T-cell (primary cell): ENCODE measurements around the gene HLA-G. TPM values are rescaled to one million over a fixed set of nuclear protein-coding genes. Genes with fewer than 3 reads are reported as not detected.
A peak's percentile ranks its signal among the peaks of the same experiment; 100 is the strongest.

ENCODE experiments used
- ATAC-seq, 4 experiments: fragments of 200-7000 bp in 3 of 4; fragments of 150-1000 bp in 1 of 4; cut with Tn5 transposase; replicated peaks in 1 of 4; 1 replicate in 3 of 4; 2 replicates in 1 of 4; pipeline ENCODE4 v1.10.0; 2021; ENCODE audit warnings: moderate library complexity in 3 of 4, mild to moderate bottlenecking in 2 of 4, moderate number of reproducible peaks in 1 of 4
- CTCF ChIA-PET, 2 donors: fragments of 300-600 bp; sonication (Branson Sonifier 250); formaldehyde crosslinking; loops; one replicate each; lab custom pipeline; 2022; ENCODE audit warnings: antibody characterized with exemption in 2 of 2; lab: Charles Lee
- POLR2A ChIA-PET, 2 donors: fragments of 300-600 bp; sonication (Branson Sonifier 250); formaldehyde crosslinking; loops; one replicate each; lab custom pipeline; 2022; ENCODE audit warnings: antibody characterized with exemption in 2 of 2; lab: Charles Lee
- DNase-seq, 35 experiments: peaks; one replicate each; pipeline versions ENCODE4 v3.0.0 to v3.0.0-alpha.2; 2013 to 2023
- H3K27ac ChIP-seq: one replicate; pipeline ENCODE4 v1.5.1; 2013; ENCODE audit warnings: low read length
- H3K27me3 ChIP-seq, 2 experiments: replicated peaks in 1 of 2; 1 replicate in 1 of 2; 2 replicates in 1 of 2; pipeline versions ENCODE4 v1.6.1 to v1.7.0; 2013; ENCODE audit warnings: low read length in 1 of 2, mixed read lengths in 1 of 2; ENCODE audit not compliant: control insufficient read depth in 2 of 2, insufficient read depth in 2 of 2; ENCODE audit errors: extremely low read depth in 1 of 2
- H3K36me3 ChIP-seq, 2 donors: 1 replicate in 1 of 2; 2 replicates in 1 of 2; pipeline versions ENCODE4 v1.6.1 to v1.7.0; 2013; ENCODE audit warnings: low read length in 1 of 2; ENCODE audit not compliant: control insufficient read depth in 2 of 2, insufficient read depth in 1 of 2; ENCODE audit errors: extremely low read depth in 1 of 2
- H3K4me1 ChIP-seq, 2 experiments: 1 replicate in 1 of 2; 2 replicates in 1 of 2; pipeline versions ENCODE4 v1.6.1 to v1.7.0; 2013; ENCODE audit warnings: low read length in 2 of 2, mixed read lengths in 1 of 2; ENCODE audit not compliant: insufficient read depth in 2 of 2, control insufficient read depth in 1 of 2; ENCODE audit errors: extremely low read depth in 1 of 2
- H3K4me3 ChIP-seq, 2 donors: 1 replicate in 1 of 2; 2 replicates in 1 of 2; pipeline versions ENCODE4 v1.5.1 to v1.7.0; 2013; ENCODE audit warnings: mild to moderate bottlenecking in 2 of 2, low read length in 1 of 2, moderate library complexity in 1 of 2; ENCODE audit not compliant: control insufficient read depth in 1 of 2; ENCODE audit errors: extremely low read depth in 1 of 2
- H3K9me3 ChIP-seq: 2 replicates; pipeline ENCODE4 v1.7.0; 2013
- H3K27ac Mint-ChIP-seq, 2 donors: one replicate each; pipeline ENCODE4 v1.8.0; 2020 to 2021; ENCODE audit warnings: mild to moderate bottlenecking in 2 of 2, mixed read lengths in 2 of 2
- H3K27me3 Mint-ChIP-seq, 2 donors: one replicate each; pipeline ENCODE4 v1.8.0; 2021 to 2022; ENCODE audit warnings: mixed read lengths in 2 of 2
- H3K36me3 Mint-ChIP-seq: one replicate; pipeline ENCODE4 v1.8.0; 2021; ENCODE audit warnings: mixed read lengths
- H3K4me1 Mint-ChIP-seq, 3 donors: one replicate each; pipeline ENCODE4 v1.8.0; 2020 to 2022; ENCODE audit warnings: mixed read lengths in 3 of 3, mild to moderate bottlenecking in 1 of 3
- H3K4me3 Mint-ChIP-seq, 3 donors: one replicate each; pipeline ENCODE4 v1.8.0; 2020 to 2022; ENCODE audit warnings: mild to moderate bottlenecking in 3 of 3, mixed read lengths in 3 of 3, moderate library complexity in 3 of 3
- H3K9me3 Mint-ChIP-seq, 3 donors: one replicate each; pipeline ENCODE4 v1.8.0; 2020 to 2022; ENCODE audit warnings: mixed read lengths in 3 of 3
- WGBS: methylation state at CpG from one replicate; pipeline ENCODE4 v1.1.5; 2013; ENCODE audit warnings: missing lambda C conversion rate; ENCODE audit not compliant: insufficient coverage; 5-methylcytosine and 5-hydroxymethylcytosine counted together
- total RNA-seq, 35 experiments: library from RNA in 6 of 35; stranded (reverse) in 6 of 35; fragments of 120-200 nt in 1 of 35; gene quantifications; one replicate each; pipeline versions ENCODE4 v1.2.1 to v1.2.4 and lab custom pipeline; 2013 to 2026

Gene HLA-G
- total RNA-seq, 5 donors from 2014 or later (not counting 1 experiment from before 2014, with no cell fraction given): 0.23 to 3.5 (median 0.86) TPM; not detected in 1

GRCh38 chr6:29824144-29824543, 3.5 kb upstream of the HLA-G start:
- H3K9me3 Mint-ChIP-seq: no peaks in the 10 kb centered on the region
- no peaks in the 10 kb centered on the region for H3K36me3 ChIP-seq
- no peak overlapping the region for H3K4me3 ChIP-seq
- ChIA-PET POLR2A (no interaction called here), CTCF (no interaction called here)
- peaks cover 48 to 64% of the 10 kb centered on the region in 2 donors for H3K27me3 Mint-ChIP-seq
- H3K4me1 Mint-ChIP-seq: peaks cover 0 to 11% (median 6%) of the 10 kb centered on the region in 3 donors
- ATAC-seq: no peak
- H3K4me1 ChIP-seq: peaks cover 0 to 15% of the 10 kb centered on the region in 2 experiments
- no peak for DNase-seq
- no peaks in the 10 kb centered on the region for H3K9me3 ChIP-seq
- no peaks in the 10 kb centered on the region for H3K36me3 Mint-ChIP-seq
- H3K27ac ChIP-seq: no peak overlapping the region
- H3K27me3 ChIP-seq: peaks cover 0 to 29% of the 10 kb centered on the region in 2 experiments
- no peak overlapping the region for H3K27ac Mint-ChIP-seq
- H3K4me3 Mint-ChIP-seq: no peak overlapping the region

GRCh38 chr6:29825848-29826247, 1.8 kb upstream of the HLA-G start:
- Mint-ChIP-seq H3K9me3 (no peaks in the 10 kb centered on the region), H3K4me1 (peaks cover 0 to 11% (median 6%) of the 10 kb centered on the region in 3 donors), H3K4me3 (no peak overlapping the region), H3K27me3 (peaks cover 58 to 72% of the 10 kb centered on the region in 2 donors), H3K27ac (no peak overlapping the region), H3K36me3 (no peaks in the 10 kb centered on the region)
- H3K4me1 ChIP-seq: peaks cover 0 to 15% of the 10 kb centered on the region in 2 experiments
- DNase-seq: no peak
- POLR2A ChIA-PET: interaction anchor here in 1 of 2 donors (0.6 kb wide), 1 partner anchor 14 kb away, joined by 3 read pairs; no protein-coding TSS in a partner anchor
- peaks cover 0 to 46% of the 10 kb centered on the region in 2 experiments for H3K27me3 ChIP-seq
- no peak overlapping the region for H3K27ac ChIP-seq
- H3K9me3 ChIP-seq: no peaks in the 10 kb centered on the region
- CTCF ChIA-PET: no interaction called here
- WGBS: 83% methylated on average over 1 of the region's 2 CpGs
- ATAC-seq: no peak
- H3K4me3 ChIP-seq: no peak overlapping the region
- H3K36me3 ChIP-seq: no peaks in the 10 kb centered on the region

GRCh38 chr6:29826271-29826670, 1.4 kb upstream of the HLA-G start:
- Histone ChIP-seq H3K9me3 (no peaks in the 10 kb centered on the region), H3K4me1 (peaks cover 0 to 15% of the 10 kb centered on the region in 2 experiments), H3K27me3 (peaks cover 0 to 48% of the 10 kb centered on the region in 2 experiments), H3K36me3 (no peaks in the 10 kb centered on the region), H3K4me3 (no peak overlapping the region), H3K27ac (no peak overlapping the region)
- POLR2A ChIA-PET: interaction anchor here in 1 of 2 donors (0.6 kb wide), 1 partner anchor 13 kb away, joined by 3 read pairs; no protein-coding TSS in a partner anchor
- no peak for DNase-seq
- ATAC-seq: no peak
- Mint-ChIP-seq H3K9me3 (no peaks in the 10 kb centered on the region), H3K36me3 (no peaks in the 10 kb centered on the region), H3K27ac (no peak overlapping the region), H3K27me3 (peaks cover 61 to 73% of the 10 kb centered on the region in 2 donors), H3K4me3 (no peak overlapping the region), H3K4me1 (peaks cover 0 to 11% (median 6%) of the 10 kb centered on the region in 3 donors)
- no CpG with 5 or more reads among the region's 1 CpG for WGBS
- CTCF ChIA-PET: no interaction called here

GRCh38 chr6:29828471-29828797, 809 bp downstream of the HLA-G start:
- peaks cover 0 to 15% of the 10 kb centered on the region in 2 experiments for H3K4me1 ChIP-seq
- ATAC-seq (peak; percentile 33 to 63 (median 48)), DNase-seq (peak in 11 of 35 experiments; percentile 4 to 35 (median 13))
- no peaks in the 10 kb centered on the region for H3K9me3 ChIP-seq
- peak overlapping the region in 1 of 2 donors; percentile 40 for H3K4me3 ChIP-seq
- WGBS: 25% methylated on average over 22 of the region's 26 CpGs
- H3K27me3 ChIP-seq: peaks cover 0 to 56% of the 10 kb centered on the region in 2 experiments
- no peaks in the 10 kb centered on the region for H3K36me3 ChIP-seq
- Mint-ChIP-seq H3K27me3 (peaks cover 66 to 82% of the 10 kb centered on the region in 2 donors), H3K9me3 (no peaks in the 10 kb centered on the region), H3K4me1 (peaks cover 4 to 11% (median 6%) of the 10 kb centered on the region in 3 donors), H3K27ac (peak overlapping the region in 1 of 2 donors; percentile 58), H3K4me3 (peak overlapping the region; percentile 49 to 67 (median 52)), H3K36me3 (no peaks in the 10 kb centered on the region)
- H3K27ac ChIP-seq: no peak overlapping the region
- ChIA-PET CTCF (no interaction called here), POLR2A (no interaction called here)

- Histone ChIP-seq H3K4me3 (no peak overlapping the region), H3K4me1 (peaks cover 0 to 16% of the 10 kb centered on the region in 2 experiments), H3K27me3 (peaks cover 0 to 54% of the 10 kb centered on the region in 2 experiments), H3K9me3 (no peaks in the 10 kb centered on the region), H3K27ac (no peak overlapping the region), H3K36me3 (no peaks in the 10 kb centered on the region)
- no CpG with 5 or more reads among the region's 3 CpGs for WGBS
- Mint-ChIP-seq H3K36me3 (no peaks in the 10 kb centered on the region), H3K4me1 (peaks cover 4 to 11% (median 7%) of the 10 kb centered on the region in 3 donors), H3K4me3 (peak overlapping the region in 1 of 3 donors; percentile 31), H3K9me3 (no peaks in the 10 kb centered on the region), H3K27ac (no peak overlapping the region), H3K27me3 (peaks cover 63 to 75% of the 10 kb centered on the region in 2 donors)
- CTCF ChIA-PET: no interaction called here
- POLR2A ChIA-PET: no interaction called here
- DNase-seq: no peak
- ATAC-seq: no peak
Measured at GRCh38 chr6:29829766-29830165, 2.1 kb downstream of the HLA-G start.

GRCh38 chr6:29830409-29830808, 2.8 kb downstream of the HLA-G start:
- DNase-seq (no peak), ATAC-seq (no peak)
- H3K9me3 Mint-ChIP-seq: no peaks in the 10 kb centered on the region
- no peaks in the 10 kb centered on the region for H3K36me3 Mint-ChIP-seq
- no peak overlapping the region for H3K27ac ChIP-seq
- WGBS: 64% methylated on average over 2 of the region's 2 CpGs
- peaks cover 4 to 57% of the 10 kb centered on the region in 2 experiments for H3K27me3 ChIP-seq
- no peak overlapping the region for H3K4me3 Mint-ChIP-seq
- H3K4me3 ChIP-seq: no peak overlapping the region
- H3K27ac Mint-ChIP-seq: no peak overlapping the region
- peaks cover 4 to 14% (median 11%) of the 10 kb centered on the region in 3 donors for H3K4me1 Mint-ChIP-seq
- POLR2A ChIA-PET: no interaction called here
- peaks cover 66 to 76% of the 10 kb centered on the region in 2 donors for H3K27me3 Mint-ChIP-seq
- CTCF ChIA-PET: interaction anchor here in 1 of 2 donors (1.2 kb wide), 1 partner anchor 127 kb away, joined by 3 read pairs; no protein-coding TSS in a partner anchor
- no peaks in the 10 kb centered on the region for H3K9me3 ChIP-seq
- peaks cover 0 to 20% of the 10 kb centered on the region in 2 experiments for H3K4me1 ChIP-seq
- H3K36me3 ChIP-seq: no peaks in the 10 kb centered on the region
